SH-SY5Y (cell line): Measurements from ENCODE around the gene RNASEH2B.

Source experiments
- GATA2 ChIP-seq: IDR thresholded peaks from 2 replicates; pipeline ENCODE4 v1.6.1; 2011; ENCODE audit warnings: mild to moderate bottlenecking, low read depth, low read length
- GATA3 ChIP-seq: IDR thresholded peaks from 2 replicates; pipeline ENCODE4 v1.6.1; 2011; ENCODE audit warnings: low read depth, mild to moderate bottlenecking, low read length, moderate library complexity

DNA sequence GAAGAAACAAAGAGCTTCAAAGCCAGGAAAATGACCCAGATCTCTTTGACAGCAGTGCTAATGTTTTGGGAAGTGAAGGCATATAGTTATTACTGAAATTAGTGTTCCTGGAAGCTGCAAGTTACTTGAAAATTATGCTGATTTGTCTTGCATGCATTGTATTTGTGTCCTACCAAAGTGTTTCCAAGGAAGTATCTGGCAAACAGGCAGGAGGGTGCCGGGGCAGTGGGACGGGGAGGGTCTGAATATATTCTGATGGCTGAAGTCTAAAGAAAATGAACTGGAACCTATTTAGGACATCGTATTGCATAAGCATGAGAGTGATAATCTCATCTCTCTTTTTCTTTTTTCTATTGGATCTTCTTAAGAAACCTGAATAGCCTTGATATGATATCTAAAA, 9.0 kb downstream of the RNASEH2B start:
- TF ChIP-seq GATA2 (no peak), GATA3 (no peak)
